ENCODE data around the gene IL17B.

The IL17B gene

GRCh38 chr5:149405550-149406202, 26.6 kb upstream of the IL17B start:
- H3K4ac ChIP-seq (ENCODE audit: low read depth in 1 of 2, low read length in 2 of 2): peak overlapping the region; percentile 99 to 100
- H3K36me3 ChIP-seq (ENCODE audit: control insufficient read depth in 1 of 2, insufficient read depth in 2 of 2, low read depth in 1 of 2, low read length in 2 of 2): peaks cover 0 to 4% of the 10 kb centered on the region in 2 experiments
- H2BK15ac ChIP-seq (ENCODE audit: low read depth, poor library complexity, severe bottlenecking): peak overlapping the region; percentile 99
- no peaks in the 10 kb centered on the region for H3K9me3 ChIP-seq (ENCODE audit: control insufficient read depth, low read length)
- 69% methylated on average over 16 of the region's 16 CpGs for WGBS
- H3K4me2 ChIP-seq (ENCODE audit: low read length, poor library complexity, severe bottlenecking): no peak overlapping the region
- peak overlapping the region; percentile 76 to 100 for H3K14ac ChIP-seq (ENCODE audit: low read length in 2 of 2)
- H3K23ac ChIP-seq (ENCODE audit: low read length in 2 of 2): peak overlapping the region in 1 of 2 experiments; percentile 97
- peak; percentile 59 for DNase-seq
- H2BK5ac ChIP-seq (ENCODE audit: low read depth, low read length, poor library complexity, severe bottlenecking): no peak overlapping the region
- H4K91ac ChIP-seq (ENCODE audit: low read length): peak overlapping the region; percentile 100
- peak overlapping the region; percentile 98 for H2AK5ac ChIP-seq (ENCODE audit: low read length, severe bottlenecking)
- peak overlapping the region; percentile 49 for H3K27ac ChIP-seq (ENCODE audit: low read length, poor library complexity, severe bottlenecking)
- H3K79me1 ChIP-seq (replicated peaks; ENCODE audit: low read length, poor library complexity, severe bottlenecking): peaks cover 1% of the 10 kb centered on the region
- H3K4me3 ChIP-seq (ENCODE audit: insufficient read depth in 1 of 2, low read depth in 1 of 2, low read length in 2 of 2): no peak overlapping the region
- H2BK120ac ChIP-seq (ENCODE audit: low read depth, low read length): peak overlapping the region; percentile 100
- H4K8ac ChIP-seq (ENCODE audit: low read length): peak overlapping the region; percentile 100
- H2BK12ac ChIP-seq (ENCODE audit: low read length in 2 of 2): peak overlapping the region; percentile 94 to 99
- H3K27me3 ChIP-seq (ENCODE audit: control insufficient read depth in 1 of 2, insufficient read depth in 1 of 2, low read length in 2 of 2): no peaks in the 10 kb centered on the region
- peaks cover 49% of the 10 kb centered on the region for H3K4me1 ChIP-seq (ENCODE audit: control insufficient read depth, insufficient read depth, low read depth, low read length)
- no peak overlapping the region for H3K9ac ChIP-seq (ENCODE audit: low read length)
- H2AFZ ChIP-seq (ENCODE audit: low read depth, low read length): no peak overlapping the region
- H3K18ac ChIP-seq (ENCODE audit: low read depth in 1 of 2, low read length in 2 of 2): peak overlapping the region; percentile 97 to 100

DNA sequence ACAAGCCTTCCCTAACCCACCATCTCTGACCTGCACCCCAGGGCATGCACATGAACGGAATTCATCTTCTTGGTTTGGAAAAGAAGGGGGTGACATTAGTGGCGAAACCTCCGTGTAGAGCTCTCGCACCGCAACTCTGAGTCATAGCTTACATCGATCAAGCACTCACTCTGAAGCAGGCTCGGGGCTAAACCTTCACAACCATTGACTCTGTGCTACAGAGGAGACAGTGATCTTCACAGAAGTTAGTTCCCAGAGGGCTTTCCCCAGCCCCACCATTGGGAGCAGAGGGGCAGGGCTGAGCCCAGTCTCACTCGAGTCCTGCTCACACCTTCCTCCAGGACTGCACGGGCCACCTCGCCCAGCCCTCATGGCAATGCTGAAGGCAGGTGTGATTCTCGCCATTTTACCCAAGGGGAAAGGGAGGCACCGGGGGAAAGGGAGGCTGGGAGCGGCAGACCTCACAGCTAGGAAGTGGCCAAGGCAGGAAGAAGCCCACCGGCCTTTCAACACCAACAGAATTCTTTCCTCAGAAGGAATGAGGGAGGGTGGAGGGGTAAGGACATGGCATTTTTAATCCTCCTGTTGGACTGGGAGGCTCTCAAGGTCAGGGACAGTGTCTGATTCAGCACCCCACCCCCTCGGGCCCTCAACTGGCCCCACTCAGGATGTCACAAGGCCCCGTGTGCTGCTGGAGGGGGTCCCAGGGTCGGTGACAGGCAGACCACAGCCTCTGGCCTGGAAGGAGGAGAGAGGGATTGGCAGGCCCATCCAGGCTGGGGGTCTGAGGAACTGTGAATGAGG, 25.9 kb upstream of the IL17B start:
- Histone ChIP-seq H2BK12ac (ENCODE audit: low read length in 2 of 2) (peak overlapping the region; percentile 94 to 99), H3K4me2 (ENCODE audit: low read length, poor library complexity, severe bottlenecking) (peak overlapping the region; percentile 27), H4K91ac (ENCODE audit: low read length) (peak overlapping the region; percentile 100), H4K8ac (ENCODE audit: low read length) (peak overlapping the region; percentile 100), H3K4ac (ENCODE audit: low read depth in 1 of 2, low read length in 2 of 2) (peak overlapping the region; percentile 99 to 100), H3K4me3 (ENCODE audit: insufficient read depth in 1 of 2, low read depth in 1 of 2, low read length in 2 of 2) (no peak overlapping the region), H3K9ac (ENCODE audit: low read length) (no peak overlapping the region), H3K36me3 (ENCODE audit: control insufficient read depth in 1 of 2, insufficient read depth in 2 of 2, low read depth in 1 of 2, low read length in 2 of 2) (peaks cover 0 to 3% of the 10 kb centered on the region in 2 experiments), H3K9me3 (ENCODE audit: control insufficient read depth, low read length) (no peaks in the 10 kb centered on the region), H2BK15ac (ENCODE audit: low read depth, poor library complexity, severe bottlenecking) (peak overlapping the region; percentile 99), H2BK5ac (ENCODE audit: low read depth, low read length, poor library complexity, severe bottlenecking) (peak overlapping the region; percentile 39), H3K18ac (ENCODE audit: low read depth in 1 of 2, low read length in 2 of 2) (peak overlapping the region; percentile 97 to 100), H2BK120ac (ENCODE audit: low read depth, low read length) (peak overlapping the region; percentile 100), H3K27me3 (ENCODE audit: control insufficient read depth in 1 of 2, insufficient read depth in 1 of 2, low read length in 2 of 2) (no peaks in the 10 kb centered on the region), H3K4me1 (ENCODE audit: control insufficient read depth, insufficient read depth, low read depth, low read length) (peaks cover 46% of the 10 kb centered on the region), H3K23ac (ENCODE audit: low read length in 2 of 2) (peak overlapping the region in 1 of 2 experiments; percentile 97), H2AK5ac (ENCODE audit: low read length, severe bottlenecking) (peak overlapping the region; percentile 98), H3K79me1 (replicated peaks; ENCODE audit: low read length, poor library complexity, severe bottlenecking) (no peaks in the 10 kb centered on the region), H3K27ac (ENCODE audit: low read length, poor library complexity, severe bottlenecking) (peak overlapping the region; percentile 49), H2AFZ (ENCODE audit: low read depth, low read length) (no peak overlapping the region), H3K14ac (ENCODE audit: low read length in 2 of 2) (peak overlapping the region; percentile 76 to 100)
- WGBS: 8% methylated on average over 14 of the region's 17 CpGs
- DNase-seq: peak; percentile 99

- peak overlapping the region; percentile 49 for H3K27ac ChIP-seq (ENCODE audit: low read length, poor library complexity, severe bottlenecking)
- DNase-seq: peak; percentile 98
- 1% methylated on average over 14 of the region's 15 CpGs for WGBS
- H3K14ac ChIP-seq (ENCODE audit: low read length in 2 of 2): no peak overlapping the region
- H2AFZ ChIP-seq (ENCODE audit: low read depth, low read length): no peak overlapping the region
- peak overlapping the region; percentile 97 to 100 for H3K18ac ChIP-seq (ENCODE audit: low read depth in 1 of 2, low read length in 2 of 2)
- H3K9me3 ChIP-seq (ENCODE audit: control insufficient read depth, low read length): no peaks in the 10 kb centered on the region
- H3K4ac ChIP-seq (ENCODE audit: low read depth in 1 of 2, low read length in 2 of 2): peak overlapping the region; percentile 92 to 99
- peak overlapping the region; percentile 83 for H2AK5ac ChIP-seq (ENCODE audit: low read length, severe bottlenecking)
- peak overlapping the region; percentile 92 to 98 for H2BK12ac ChIP-seq (ENCODE audit: low read length in 2 of 2)
- H3K4me1 ChIP-seq (ENCODE audit: control insufficient read depth, insufficient read depth, low read depth, low read length): peaks cover 42% of the 10 kb centered on the region
- no peaks in the 10 kb centered on the region for H3K36me3 ChIP-seq (ENCODE audit: control insufficient read depth in 1 of 2, insufficient read depth in 2 of 2, low read depth in 1 of 2, low read length in 2 of 2)
- peak overlapping the region; percentile 14 for H2BK5ac ChIP-seq (ENCODE audit: low read depth, low read length, poor library complexity, severe bottlenecking)
- H3K4me2 ChIP-seq (ENCODE audit: low read length, poor library complexity, severe bottlenecking): peak overlapping the region; percentile 27
- H3K9ac ChIP-seq (ENCODE audit: low read length): peak overlapping the region; percentile 20
- H3K4me3 ChIP-seq (ENCODE audit: insufficient read depth in 1 of 2, low read depth in 1 of 2, low read length in 2 of 2): no peak overlapping the region
- no peaks in the 10 kb centered on the region for H3K27me3 ChIP-seq (ENCODE audit: control insufficient read depth in 1 of 2, insufficient read depth in 1 of 2, low read length in 2 of 2)
- H4K91ac ChIP-seq (ENCODE audit: low read length): peak overlapping the region; percentile 99
- H3K23ac ChIP-seq (ENCODE audit: low read length in 2 of 2): no peak overlapping the region
- peak overlapping the region; percentile 100 for H4K8ac ChIP-seq (ENCODE audit: low read length)
- no peaks in the 10 kb centered on the region for H3K79me1 ChIP-seq (replicated peaks; ENCODE audit: low read length, poor library complexity, severe bottlenecking)
- no peak overlapping the region for H2BK15ac ChIP-seq (ENCODE audit: low read depth, poor library complexity, severe bottlenecking)
- peak overlapping the region; percentile 92 for H2BK120ac ChIP-seq (ENCODE audit: low read depth, low read length)
Measured at GRCh38 chr5:149403923-149404745, 25.0 kb upstream of the IL17B start.
